GM12878 (cell line): ENCODE data around the gene DRD2. TPM values are rescaled to one million over a fixed set of nuclear protein-coding genes. Genes with fewer than 3 reads are reported as not detected.

Experiments used
- NFYA ChIP-seq: IDR thresholded peaks from 2 replicates; pipeline ENCODE4 v1.6.1; 2011; ENCODE audit warnings: low read depth, mild to moderate bottlenecking, low read length, improper control_type of control experiment, borderline replicate concordance
- POLR2AphosphoS2 ChIP-seq: IDR thresholded peaks from 2 replicates; pipeline ENCODE4 v1.6.1; 2011; ENCODE audit warnings: low read depth, mild to moderate bottlenecking, low read length, improper control_type of control experiment, moderate library complexity
- PRDM15 ChIP-seq: fragments of 450-650 bp; formaldehyde crosslinking; IDR thresholded peaks from 2 replicates; pipeline ENCODE4 v1.4.0; 2020; ENCODE audit warnings: mild to moderate bottlenecking, moderate library complexity
- ZBTB11 ChIP-seq: fragments of 450-650 bp; formaldehyde crosslinking; IDR thresholded peaks from 2 replicates; pipeline ENCODE4 v1.5.0; 2022; ENCODE audit warnings: mild to moderate bottlenecking, missing genetic modification characterization
- ZNF207 ChIP-seq: fragments of 450-650 bp; IDR thresholded peaks from 2 replicates; pipeline ENCODE4 v1.6.1; 2014; ENCODE audit warnings: antibody characterized with exemption, mild to moderate bottlenecking, borderline replicate concordance
- ZSCAN29 ChIP-seq: fragments of 450-650 bp; IDR thresholded peaks from 2 replicates; pipeline ENCODE4 v1.6.1; 2017; ENCODE audit warnings: mild to moderate bottlenecking, moderate library complexity
- polyA plus RNA-seq, 11 experiments: library from polyadenylated mRNA; depleted of rRNA in 4 of 11; unstranded in 6 of 11; stranded (reverse) in 5 of 11; fragments of >200 nt; fragmentation: Nextera tagmentation in 4 of 11; fragmentation: Illumina TruSeq in 1 of 11; extraction: Ambion mirVana in 4 of 11; extraction: Trizol in 1 of 11; gene quantifications; 1 replicate in 1 of 11; 2 replicates in 10 of 11; pipeline versions ENCODE4 v1.2.1 to v1.2.3, GENCODE V29; 2011 to 2016; ENCODE audit warnings: inconsistent platforms in 2 of 11, missing spikeins in 2 of 11, low read depth in 1 of 11
- total RNA-seq, 4 experiments: library from RNA; depleted of rRNA in 3 of 4; stranded (reverse); fragments of >200 nt in 3 of 4; fragmentation: Illumina TruSeq in 1 of 4; extraction: Trizol in 1 of 4; gene quantifications; 2 replicates each; pipeline versions ENCODE4 v1.2.1 to v1.2.3, GENCODE V29; 2013 to 2021

The DRD2 gene
- total and polyA plus RNA-seq, 10 of the 15 experiments (the other 5 are each of a cell fraction or from before 2014, with no cell fraction given) = not detected

DNA sequence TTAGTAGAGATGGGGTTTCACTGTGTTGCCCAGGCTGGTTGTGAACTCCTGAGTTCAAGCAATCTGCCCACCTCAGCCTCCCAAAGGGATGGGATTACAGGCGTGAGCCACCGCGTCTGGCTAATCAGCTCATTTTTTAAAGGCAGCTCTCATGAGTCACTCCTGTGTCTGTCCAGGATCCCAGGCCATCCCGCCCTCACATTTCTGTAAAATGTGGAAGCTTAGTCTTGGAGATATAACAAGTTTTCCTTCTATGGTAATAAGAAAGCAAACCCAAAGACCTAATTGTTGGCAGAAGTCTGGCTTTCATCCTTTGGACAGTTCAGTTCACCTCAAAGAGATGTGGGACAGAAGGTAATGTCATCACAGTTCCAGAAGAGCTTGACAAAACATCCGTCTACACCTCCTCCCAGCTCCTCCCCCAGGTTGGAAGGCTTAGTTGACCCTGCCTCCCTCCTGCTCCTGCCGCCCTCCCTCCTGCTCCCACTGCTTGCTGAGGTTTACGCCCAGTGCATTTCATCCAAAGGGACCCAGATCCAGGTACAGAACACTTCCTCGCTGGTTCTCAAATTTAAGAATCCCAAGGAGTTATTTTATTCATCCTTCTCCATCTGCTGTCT, 6.4 kb downstream of the DRD2 start (continued):
- TF ChIP-seq PRDM15 (CRISPR knock-in tag) (no peak), ZBTB11 (no peak), ZNF207 (no peak), ZSCAN29 (no peak), NFYA (no peak), POLR2AphosphoS2 (no peak)
